GM12865 (cell line): ENCODE measurements around the gene WAPL.

Experiments used
- DNase-seq: peaks from one replicate; pipeline ENCODE4 v3.0.0; 2010; ENCODE audit warnings: low read depth
- H3K4me3 ChIP-seq: 2 replicates; pipeline ENCODE4 v1.5.1; 2011; ENCODE audit warnings: mild to moderate bottlenecking, low read depth, low read length, control low read depth
- TF ChIP-seq, protein P1 (sequence below): IDR thresholded peaks from 2 replicates; pipeline ENCODE4 v1.5.1; 2011; ENCODE audit warnings: low read length, control low read depth, low read depth, inconsistent platforms; ENCODE audit not compliant: insufficient read depth; ENCODE audit errors: missing control alignments

Gene WAPL

DNA sequence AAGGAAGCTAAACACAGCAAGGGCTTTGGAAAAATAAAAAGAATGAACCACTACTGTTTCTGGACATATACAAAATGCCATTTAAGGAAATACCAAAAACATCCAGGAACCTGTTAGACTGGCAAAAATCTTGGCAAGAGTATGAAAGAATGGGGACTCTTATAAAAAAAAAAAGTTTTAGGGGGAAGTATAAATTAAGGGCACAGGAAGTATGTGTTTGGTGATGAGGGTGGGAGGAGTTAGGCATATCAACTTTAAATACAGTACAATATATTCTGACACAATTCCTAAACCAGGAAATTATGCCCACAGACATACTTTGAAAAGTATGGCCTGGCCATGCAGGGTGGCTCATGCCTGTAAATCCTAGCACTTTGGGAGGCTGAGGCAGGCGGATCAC lies 74.2 kb downstream of the WAPL start:
- TF ChIP-seq, protein P1, sequence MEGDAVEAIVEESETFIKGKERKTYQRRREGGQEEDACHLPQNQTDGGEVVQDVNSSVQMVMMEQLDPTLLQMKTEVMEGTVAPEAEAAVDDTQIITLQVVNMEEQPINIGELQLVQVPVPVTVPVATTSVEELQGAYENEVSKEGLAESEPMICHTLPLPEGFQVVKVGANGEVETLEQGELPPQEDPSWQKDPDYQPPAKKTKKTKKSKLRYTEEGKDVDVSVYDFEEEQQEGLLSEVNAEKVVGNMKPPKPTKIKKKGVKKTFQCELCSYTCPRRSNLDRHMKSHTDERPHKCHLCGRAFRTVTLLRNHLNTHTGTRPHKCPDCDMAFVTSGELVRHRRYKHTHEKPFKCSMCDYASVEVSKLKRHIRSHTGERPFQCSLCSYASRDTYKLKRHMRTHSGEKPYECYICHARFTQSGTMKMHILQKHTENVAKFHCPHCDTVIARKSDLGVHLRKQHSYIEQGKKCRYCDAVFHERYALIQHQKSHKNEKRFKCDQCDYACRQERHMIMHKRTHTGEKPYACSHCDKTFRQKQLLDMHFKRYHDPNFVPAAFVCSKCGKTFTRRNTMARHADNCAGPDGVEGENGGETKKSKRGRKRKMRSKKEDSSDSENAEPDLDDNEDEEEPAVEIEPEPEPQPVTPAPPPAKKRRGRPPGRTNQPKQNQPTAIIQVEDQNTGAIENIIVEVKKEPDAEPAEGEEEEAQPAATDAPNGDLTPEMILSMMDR: no peak
- no peak for DNase-seq
- H3K4me3 ChIP-seq: no peak overlapping the region

GRCh38 chr10:86446987-86447386 lies 74.6 kb downstream of the WAPL start:
- TF ChIP-seq, protein P1: no peak
- no peak overlapping the region for H3K4me3 ChIP-seq
- DNase-seq: no peak

DNA sequence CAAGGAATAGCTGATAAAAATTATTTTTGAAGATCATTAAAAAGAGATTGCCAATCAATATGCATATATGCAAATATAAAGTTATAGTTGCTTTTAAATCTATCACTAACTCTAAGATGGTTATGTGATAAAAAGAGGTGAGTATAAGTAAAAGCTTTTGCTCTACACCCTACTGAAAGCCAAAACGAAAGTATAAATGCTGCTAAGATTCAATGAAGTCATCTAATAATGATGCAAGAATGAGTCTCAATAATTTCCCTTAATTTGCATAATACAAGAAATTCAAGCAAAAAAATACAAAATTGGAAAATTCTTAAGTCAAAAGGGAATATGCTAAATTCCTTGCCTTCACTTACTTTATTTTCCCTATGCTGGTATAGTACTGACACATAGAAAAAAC lies 75.2 kb downstream of the WAPL start:
- H3K4me3 ChIP-seq: no peak overlapping the region
- DNase-seq: no peak
- TF ChIP-seq, protein P1: no peak

GRCh38 chr10:86443936-86444335 lies 77.7 kb downstream of the WAPL start:
- TF ChIP-seq, protein P1: no peak
- H3K4me3 ChIP-seq: no peak overlapping the region
- no peak for DNase-seq

DNA sequence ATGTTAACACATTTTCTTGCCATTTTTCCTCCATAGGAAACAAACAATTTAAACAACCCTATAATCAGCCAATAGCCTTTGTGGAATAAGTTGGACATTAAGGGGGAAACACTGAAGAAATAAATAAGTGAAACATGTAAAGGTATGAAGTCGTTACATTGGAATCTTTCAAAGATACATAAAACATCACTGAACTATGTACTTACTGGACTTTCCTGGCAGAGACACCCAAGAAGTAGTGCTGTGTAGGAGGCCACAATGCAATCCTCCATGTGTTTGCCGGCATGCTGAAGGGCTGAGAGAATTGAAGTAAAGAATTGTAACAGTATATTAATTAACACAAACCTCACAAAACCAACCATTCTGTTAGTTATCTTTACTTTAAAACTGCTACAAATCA lies 78.5 kb downstream of the WAPL start:
- H3K4me3 ChIP-seq: no peak overlapping the region
- DNase-seq: no peak
- TF ChIP-seq, protein P1: no peak

DNA sequence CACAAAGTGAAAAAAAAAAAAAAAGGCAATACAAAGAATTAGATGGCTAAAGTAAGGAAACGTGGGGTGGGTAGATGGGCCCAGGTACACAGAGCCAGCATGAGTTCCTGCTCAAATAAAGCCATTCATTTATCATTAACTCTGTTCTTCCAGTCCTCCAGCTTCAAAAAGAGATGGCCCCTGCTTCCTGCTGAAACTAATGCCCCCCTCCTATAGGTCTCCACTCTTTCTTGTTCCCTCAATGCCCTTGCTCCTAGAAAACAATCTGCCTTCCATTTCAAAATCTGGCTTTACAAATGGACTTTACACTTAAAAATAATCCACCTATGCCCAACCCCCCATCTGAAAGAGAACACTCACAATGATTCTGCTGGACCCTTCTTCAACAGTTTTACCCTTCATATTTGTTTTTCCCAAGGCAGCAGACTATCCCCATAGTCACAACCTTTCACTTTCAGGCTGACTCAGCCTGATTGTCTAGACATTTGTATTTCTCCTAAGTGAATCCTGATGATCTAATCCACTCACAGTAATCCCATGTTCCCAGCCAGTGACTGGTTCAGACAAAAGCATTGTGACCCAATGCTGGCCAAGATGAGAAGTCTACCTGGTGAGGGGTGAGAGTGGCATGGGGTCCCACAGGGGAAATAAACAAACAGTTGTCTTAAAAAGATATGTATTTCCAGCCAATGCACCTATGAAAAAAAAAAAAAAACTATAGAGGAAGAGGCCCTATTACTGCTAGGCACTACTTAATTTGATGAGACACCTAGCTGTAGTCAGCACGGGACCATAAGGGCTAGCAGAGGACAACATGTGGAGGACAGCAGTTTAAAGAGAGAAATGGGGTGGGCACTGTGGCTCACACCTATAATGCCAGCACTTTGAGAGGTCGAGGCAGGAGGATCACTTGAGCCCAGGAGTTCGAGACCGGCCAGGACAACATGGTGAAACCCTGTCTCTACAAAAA lies 80.4 kb downstream of the WAPL start:
- TF ChIP-seq, protein P1: no peak
- no peak for DNase-seq
- no peak overlapping the region for H3K4me3 ChIP-seq

- H3K4me3 ChIP-seq: no peak overlapping the region
- DNase-seq: no peak
- TF ChIP-seq, protein P1: no peak
Observed at GRCh38 chr10:86439544-86439943, 82.0 kb downstream of the WAPL start.
